Activated CD4-positive, CD25-positive, alpha-beta regulatory T cell treated with anti-CD3 and anti-CD28 coated beads, Interleukin-2, amount 50 U/mL, for 72 hours (primary cell): ENCODE measurements around the gene GALNT7.
A peak's percentile ranks its signal among the peaks of the same experiment; 100 is the strongest.

Experiments
- DNase-seq: peaks from one replicate; pipeline ENCODE4 v3.0.0; 2021

The GALNT7 gene

DNA sequence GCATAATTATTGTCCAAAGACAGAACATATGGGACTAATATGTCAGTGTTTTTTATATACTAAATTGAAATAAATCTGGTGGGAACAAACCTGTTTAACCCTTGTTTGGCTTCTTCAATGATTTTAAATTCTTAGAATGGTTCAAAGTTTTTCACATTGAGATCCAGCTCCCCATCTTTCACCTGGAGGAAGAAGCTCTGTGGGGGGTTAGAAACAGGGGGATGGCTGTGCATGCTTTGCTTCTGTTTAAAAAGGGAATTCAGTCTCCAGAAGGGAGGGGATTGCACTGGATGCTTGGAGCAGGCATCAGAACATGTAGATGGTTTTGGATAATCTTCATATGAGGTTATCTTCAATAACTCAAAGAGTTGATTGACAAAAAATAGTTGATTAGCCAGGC lies 72.1 kb downstream of the GALNT7 start:
- no peak for DNase-seq

GRCh38 chr4:173242466-173243250 lies 74.0 kb downstream of the GALNT7 start:
- DNase-seq: no peak

DNA sequence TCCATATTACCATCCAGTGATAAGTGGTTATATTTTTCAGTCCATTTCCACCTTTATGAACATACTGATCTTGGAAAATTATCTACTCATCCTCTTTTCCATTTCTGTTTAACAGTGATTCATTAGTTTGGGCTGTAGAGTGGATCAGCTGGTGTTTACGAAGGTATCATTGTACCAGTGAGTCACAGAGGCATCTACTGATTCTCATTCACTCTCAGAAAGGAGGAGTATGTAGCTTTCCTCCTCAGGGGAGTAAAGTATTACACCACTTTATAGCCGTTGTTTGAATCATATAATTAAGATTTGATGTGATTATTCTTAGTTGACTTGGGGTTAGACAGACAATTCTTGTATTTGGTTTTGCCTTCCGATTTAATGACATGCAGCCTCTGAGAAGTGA lies 74.7 kb downstream of the GALNT7 start:
- no peak for DNase-seq

DNA sequence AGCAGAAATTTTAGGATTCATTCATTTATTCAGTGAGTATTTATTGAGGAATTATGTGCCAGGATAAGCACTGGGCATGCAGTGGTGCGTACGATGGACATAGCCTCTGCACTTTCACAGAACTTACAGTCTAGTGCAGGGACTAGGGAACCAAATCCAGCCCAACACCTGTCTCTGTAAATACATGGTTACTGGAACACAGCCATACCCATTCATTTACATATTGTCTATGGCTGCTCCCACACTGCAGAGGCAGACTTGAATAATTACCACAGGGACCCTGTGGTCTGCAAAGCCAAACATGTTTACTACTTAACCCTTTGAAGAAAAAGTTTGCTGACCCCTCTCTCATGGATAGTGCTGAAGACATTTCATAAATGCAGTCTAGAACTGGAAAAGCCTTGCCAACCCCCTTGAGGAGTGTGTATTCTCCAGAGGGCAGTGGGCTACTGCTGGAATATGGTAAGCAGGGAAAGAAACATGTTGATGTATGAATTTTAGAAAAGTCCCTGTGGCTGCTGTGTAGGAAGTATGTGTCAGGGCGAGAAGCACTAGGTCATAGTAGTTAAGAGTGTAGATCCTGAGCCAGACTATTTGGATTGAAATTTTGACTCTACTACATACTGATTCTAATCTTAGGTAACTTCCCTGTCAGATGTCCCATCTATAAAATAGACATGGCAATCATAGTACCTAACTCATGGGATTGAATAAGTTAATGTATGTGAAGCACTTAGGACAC lies 75.5 kb downstream of the GALNT7 start:
- DNase-seq: no peak

DNA sequence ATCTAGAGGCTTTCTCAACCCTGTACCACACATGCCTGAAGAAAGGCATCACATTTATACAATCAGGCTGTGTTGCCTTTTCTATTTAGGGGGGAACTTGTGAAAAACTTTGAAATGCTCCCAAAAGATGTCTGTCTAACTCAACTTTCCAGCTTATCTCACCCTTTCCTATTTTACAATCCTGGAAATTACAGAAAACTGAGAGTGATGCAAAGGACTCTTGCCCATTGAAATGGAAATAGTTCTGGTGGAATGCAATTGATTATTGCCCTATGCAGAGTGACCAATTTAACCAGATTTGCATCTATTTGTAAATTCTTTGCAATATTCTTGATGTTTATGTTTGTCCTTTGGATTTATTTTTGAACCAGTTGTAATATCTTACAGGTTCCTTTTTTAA lies 77.3 kb downstream of the GALNT7 start:
- DNase-seq: no peak

DNA sequence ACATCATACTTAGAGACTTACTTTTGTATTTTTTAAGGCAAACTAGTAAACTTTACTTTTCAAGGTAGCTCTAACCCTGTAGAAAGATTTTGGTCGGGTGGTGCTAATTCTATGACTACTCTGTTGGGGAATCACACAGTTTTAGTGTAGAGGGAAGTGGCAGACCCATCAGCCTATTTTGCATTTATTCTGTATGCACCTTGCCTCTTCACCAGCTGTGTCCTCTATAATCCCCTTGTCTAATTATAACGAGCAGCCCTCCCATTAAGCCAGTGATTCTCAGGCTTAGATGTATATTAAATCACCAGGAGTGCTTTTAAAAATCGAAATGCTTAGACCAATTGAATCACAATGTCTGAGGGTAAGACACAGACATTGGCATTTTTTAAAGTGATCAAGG lies 78.1 kb downstream of the GALNT7 start:
- no peak for DNase-seq

GRCh38 chr4:173247321-173247720 lies 78.7 kb downstream of the GALNT7 start:
- DNase-seq: no peak

GRCh38 chr4:173248690-173249089 lies 80.1 kb downstream of the GALNT7 start:
- DNase-seq: no peak

GRCh38 chr4:173252024-173252935 lies 83.7 kb downstream of the GALNT7 start:
- no peak for DNase-seq

- DNase-seq: no peak
Observed at GRCh38 chr4:173253561-173253960, 85.0 kb downstream of the GALNT7 start.

DNA sequence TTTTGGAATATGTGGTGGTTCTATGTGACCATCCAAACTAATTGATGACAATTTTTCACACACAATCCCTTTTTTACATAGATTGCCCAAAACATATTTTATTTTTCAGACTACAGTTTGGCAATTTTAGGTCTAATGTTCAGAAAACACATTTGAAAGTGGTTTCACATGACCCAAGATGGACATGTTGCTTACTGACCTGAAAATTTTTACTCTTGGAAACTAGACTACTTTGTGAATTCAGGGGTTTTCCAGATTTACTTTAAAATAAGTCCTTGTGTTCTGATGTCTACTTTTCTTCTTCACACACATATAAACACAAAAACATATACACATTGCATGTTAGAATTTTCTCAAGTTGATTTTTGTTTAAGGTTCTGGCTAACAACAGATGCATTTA lies 86.0 kb downstream of the GALNT7 start:
- no peak for DNase-seq

DNA sequence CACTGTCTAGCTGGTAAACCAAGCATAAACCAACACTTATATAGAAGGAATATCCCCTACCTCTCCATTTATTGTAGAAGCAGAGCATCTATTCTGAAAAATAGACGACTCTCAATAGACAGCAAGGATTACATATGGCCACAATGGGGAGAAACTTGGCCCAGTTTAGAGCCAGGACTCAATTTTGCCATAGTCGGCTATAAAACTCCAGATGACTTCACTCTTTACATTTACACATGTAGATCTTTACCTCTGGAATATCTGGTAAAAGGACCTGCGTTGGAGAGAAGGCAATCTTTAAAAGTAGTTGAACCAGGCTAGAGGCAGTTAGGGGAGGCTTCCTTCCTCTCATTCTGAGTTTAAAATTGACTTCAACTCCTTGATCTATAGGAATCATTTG lies 88.2 kb downstream of the GALNT7 start:
- no peak for DNase-seq

DNA sequence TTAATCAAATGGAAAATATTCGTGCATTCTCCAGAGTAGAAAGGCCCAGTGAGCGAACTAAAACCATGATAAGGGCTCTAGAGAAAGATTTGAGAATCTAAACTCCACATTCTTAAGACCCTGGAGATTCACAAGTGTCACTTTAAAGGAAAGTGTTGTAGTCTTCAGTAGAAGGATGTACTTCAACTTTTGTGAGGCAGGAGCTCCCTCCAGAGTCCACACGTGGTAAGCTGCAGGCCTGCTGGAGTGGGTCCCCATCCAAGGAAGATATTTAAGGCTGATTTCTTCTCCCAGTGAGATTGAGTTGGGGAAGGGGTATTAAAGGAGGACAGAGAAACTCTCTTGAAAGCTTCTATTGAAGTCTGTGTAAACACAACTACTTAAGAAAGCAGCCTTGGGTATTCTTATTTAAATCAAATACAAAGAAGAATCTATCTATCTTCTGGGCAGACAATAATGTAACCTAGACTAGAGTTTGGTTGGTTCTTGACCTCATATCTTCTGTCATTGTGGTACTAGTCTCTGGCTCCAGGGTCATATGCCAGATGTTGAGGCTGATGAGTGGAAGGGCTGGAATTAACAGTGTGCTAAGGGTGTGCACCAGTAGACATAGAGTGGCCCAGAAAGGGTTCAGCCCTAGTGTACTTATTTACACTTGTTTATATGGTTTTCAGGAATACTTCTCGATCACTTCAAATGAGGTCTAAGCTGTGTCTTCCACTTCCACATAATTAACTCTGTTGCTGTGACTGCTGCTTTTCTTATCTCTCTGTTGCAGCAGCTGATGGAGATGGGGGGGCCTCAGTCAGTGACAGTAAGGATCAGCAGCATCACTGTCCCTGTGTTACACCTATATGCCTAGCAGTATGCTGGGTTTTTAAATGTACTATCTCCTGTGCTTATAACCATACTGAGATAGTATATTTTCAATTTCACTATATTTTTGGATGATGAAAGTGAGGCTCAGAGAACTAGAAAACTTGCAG lies 89.4 kb downstream of the GALNT7 start:
- DNase-seq: peak; percentile 34

GRCh38 chr4:173258866-173259265 lies 90.3 kb downstream of the GALNT7 start:
- no peak for DNase-seq

- DNase-seq: no peak
Observed at GRCh38 chr4:173259310-173259709, 90.7 kb downstream of the GALNT7 start.

- no peak for DNase-seq
Observed at GRCh38 chr4:173261052-173261451, 92.4 kb downstream of the GALNT7 start.

DNA sequence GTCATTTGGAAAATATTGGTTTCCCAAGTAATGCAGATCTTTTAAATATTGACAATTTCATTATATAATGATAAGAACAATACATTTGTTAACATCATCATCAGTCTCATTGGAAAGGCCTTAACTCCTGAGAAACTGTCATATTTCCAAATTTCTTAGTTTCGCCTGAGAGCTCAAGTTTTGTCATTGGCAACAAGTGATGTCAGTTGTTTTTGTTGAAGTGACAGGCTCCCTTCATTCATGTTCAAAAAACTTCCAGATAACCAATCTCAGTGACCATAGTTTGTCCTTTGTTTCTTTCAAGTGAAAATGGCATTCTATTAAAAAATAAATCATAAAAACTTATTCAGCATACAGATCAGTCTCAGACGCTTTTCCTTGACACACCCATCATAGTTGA lies 93.8 kb downstream of the GALNT7 start:
- no peak for DNase-seq

GRCh38 chr4:173264245-173264644 lies 95.6 kb downstream of the GALNT7 start:
- no peak for DNase-seq

GRCh38 chr4:173264684-173265185 lies 96.1 kb downstream of the GALNT7 start:
- DNase-seq: no peak

DNA sequence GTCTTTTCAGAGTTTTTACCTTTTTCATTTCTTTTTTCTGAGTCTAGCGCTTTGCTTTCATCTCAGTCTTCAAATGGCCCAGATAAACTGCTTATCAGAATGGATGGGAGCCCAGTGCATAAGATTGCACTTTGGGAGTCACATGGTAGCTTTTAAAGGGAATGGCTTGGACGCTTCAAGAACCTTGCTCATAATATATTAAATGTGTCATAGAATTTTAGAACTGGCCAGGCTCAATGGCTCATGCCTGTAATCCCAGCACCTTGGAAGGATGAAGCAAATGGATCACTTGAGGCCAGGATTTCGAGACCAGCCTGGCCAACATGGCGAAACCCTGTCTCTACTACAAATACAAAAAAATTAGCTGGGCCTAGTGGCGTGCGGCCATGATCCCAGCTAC lies 97.1 kb downstream of the GALNT7 start:
- no peak for DNase-seq

DNA sequence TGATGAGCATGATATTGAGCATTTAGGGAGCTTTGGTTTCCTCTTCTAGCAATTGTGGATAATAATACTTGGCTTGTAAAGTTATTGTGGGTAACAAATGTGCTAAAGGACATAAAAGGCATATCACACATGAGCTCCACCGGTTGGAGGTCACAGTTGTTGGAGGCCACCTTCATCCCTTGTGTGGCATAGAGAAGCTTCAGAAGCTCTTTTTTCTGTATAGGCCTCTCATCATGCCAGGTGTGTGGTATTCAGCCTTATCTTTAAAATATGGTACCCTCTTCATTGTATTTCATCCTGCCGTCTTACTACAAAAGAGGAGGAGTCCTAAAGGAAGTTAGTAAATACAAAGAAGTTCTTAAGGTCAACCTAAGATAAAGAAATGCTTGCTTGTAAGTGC lies 99.1 kb downstream of the GALNT7 start:
- no peak for DNase-seq

DNA sequence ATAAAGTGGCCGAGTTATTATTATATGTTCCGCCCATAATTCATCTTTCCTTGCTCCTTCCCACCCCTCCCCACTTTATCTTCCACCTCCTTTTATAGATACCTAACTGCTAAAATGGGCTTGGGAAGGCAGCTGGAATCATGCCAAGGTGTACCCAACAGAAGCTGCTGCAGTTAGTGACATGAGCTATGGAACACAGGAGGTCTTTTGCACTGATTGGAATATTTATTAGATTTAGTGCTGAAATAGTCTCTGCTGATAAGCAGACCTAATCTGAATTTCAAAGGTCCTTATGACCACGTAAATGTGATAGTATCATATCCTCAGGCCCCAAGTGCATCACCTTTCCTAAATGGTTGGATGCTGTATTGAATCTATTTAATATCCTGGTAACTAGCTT lies 100.7 kb downstream of the GALNT7 start:
- no peak for DNase-seq
